Measurements from ENCODE around the gene YIPF3.

DNA sequence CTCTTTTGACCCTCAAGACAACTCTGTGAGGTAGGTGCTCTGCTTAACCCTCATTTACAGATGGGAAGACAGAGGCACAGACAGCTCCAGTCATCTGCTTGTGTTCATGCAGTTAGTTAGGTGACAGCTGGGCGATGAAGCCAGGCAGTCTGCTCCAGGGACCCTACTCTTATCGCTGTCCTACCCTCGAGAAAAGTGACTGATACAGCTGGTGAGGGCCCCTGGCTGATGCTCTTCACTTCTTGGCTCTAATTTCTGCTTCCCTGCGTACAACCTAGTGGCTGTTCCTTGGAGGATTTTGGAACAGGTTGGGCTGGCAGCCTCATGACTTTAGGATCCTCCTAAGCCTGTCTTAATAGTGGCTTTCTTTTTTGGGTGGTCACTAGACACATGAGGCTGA, 48.5 kb downstream of the YIPF3 start:
- TF ChIP-seq, protein P1, sequence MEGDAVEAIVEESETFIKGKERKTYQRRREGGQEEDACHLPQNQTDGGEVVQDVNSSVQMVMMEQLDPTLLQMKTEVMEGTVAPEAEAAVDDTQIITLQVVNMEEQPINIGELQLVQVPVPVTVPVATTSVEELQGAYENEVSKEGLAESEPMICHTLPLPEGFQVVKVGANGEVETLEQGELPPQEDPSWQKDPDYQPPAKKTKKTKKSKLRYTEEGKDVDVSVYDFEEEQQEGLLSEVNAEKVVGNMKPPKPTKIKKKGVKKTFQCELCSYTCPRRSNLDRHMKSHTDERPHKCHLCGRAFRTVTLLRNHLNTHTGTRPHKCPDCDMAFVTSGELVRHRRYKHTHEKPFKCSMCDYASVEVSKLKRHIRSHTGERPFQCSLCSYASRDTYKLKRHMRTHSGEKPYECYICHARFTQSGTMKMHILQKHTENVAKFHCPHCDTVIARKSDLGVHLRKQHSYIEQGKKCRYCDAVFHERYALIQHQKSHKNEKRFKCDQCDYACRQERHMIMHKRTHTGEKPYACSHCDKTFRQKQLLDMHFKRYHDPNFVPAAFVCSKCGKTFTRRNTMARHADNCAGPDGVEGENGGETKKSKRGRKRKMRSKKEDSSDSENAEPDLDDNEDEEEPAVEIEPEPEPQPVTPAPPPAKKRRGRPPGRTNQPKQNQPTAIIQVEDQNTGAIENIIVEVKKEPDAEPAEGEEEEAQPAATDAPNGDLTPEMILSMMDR (IDR thresholded peaks at IDR 0.05; ENCODE audit: poor library complexity, severe bottlenecking) = no peak
- TF ChIP-seq EZH2 (IDR thresholded peaks at IDR 0.05; ENCODE audit: borderline replicate concordance, insufficient read depth, low read length, poor library complexity, severe bottlenecking) (no peak), POLR2AphosphoS5 (IDR thresholded peaks at IDR 0.05) (no peak), RAD21 (conservative IDR thresholded peaks at IDR 0.05) (no peak), TAF1 (IDR thresholded peaks at IDR 0.05; ENCODE audit: low read depth) (no peak), EP300 (conservative IDR thresholded peaks at IDR 0.05; ENCODE audit: poor library complexity, severe bottlenecking) (no peak)
- TF ChIP-seq, protein P2, sequence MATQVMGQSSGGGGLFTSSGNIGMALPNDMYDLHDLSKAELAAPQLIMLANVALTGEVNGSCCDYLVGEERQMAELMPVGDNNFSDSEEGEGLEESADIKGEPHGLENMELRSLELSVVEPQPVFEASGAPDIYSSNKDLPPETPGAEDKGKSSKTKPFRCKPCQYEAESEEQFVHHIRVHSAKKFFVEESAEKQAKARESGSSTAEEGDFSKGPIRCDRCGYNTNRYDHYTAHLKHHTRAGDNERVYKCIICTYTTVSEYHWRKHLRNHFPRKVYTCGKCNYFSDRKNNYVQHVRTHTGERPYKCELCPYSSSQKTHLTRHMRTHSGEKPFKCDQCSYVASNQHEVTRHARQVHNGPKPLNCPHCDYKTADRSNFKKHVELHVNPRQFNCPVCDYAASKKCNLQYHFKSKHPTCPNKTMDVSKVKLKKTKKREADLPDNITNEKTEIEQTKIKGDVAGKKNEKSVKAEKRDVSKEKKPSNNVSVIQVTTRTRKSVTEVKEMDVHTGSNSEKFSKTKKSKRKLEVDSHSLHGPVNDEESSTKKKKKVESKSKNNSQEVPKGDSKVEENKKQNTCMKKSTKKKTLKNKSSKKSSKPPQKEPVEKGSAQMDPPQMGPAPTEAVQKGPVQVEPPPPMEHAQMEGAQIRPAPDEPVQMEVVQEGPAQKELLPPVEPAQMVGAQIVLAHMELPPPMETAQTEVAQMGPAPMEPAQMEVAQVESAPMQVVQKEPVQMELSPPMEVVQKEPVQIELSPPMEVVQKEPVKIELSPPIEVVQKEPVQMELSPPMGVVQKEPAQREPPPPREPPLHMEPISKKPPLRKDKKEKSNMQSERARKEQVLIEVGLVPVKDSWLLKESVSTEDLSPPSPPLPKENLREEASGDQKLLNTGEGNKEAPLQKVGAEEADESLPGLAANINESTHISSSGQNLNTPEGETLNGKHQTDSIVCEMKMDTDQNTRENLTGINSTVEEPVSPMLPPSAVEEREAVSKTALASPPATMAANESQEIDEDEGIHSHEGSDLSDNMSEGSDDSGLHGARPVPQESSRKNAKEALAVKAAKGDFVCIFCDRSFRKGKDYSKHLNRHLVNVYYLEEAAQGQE (IDR thresholded peaks at IDR 0.05; ENCODE audit: borderline replicate concordance) = no peak

All from neural cell (in vitro differentiated cells).